ENCODE measurements around the gene GLIS2.

- TF ChIP-seq PATZ1 (tag by site-specific recombination; IDR thresholded peaks at IDR 0.05) (no peak), CTCF (tag by site-specific recombination; IDR thresholded peaks at IDR 0.05) (no peak), ZBTB17 (tag by site-specific recombination; IDR thresholded peaks at IDR 0.05) (no peak), ZNF146 (tag by site-specific recombination; IDR thresholded peaks at IDR 0.05) (no peak), SETDB1 (IDR thresholded peaks at IDR 0.05; ENCODE audit: insufficient read length, low read length) (no peak), PRDM1 (tag by site-specific recombination; IDR thresholded peaks at IDR 0.05) (no peak), TRIM28 (IDR thresholded peaks at IDR 0.05; ENCODE audit: borderline replicate concordance, low read length) (no peak)
- TF ChIP-seq, protein P1, sequence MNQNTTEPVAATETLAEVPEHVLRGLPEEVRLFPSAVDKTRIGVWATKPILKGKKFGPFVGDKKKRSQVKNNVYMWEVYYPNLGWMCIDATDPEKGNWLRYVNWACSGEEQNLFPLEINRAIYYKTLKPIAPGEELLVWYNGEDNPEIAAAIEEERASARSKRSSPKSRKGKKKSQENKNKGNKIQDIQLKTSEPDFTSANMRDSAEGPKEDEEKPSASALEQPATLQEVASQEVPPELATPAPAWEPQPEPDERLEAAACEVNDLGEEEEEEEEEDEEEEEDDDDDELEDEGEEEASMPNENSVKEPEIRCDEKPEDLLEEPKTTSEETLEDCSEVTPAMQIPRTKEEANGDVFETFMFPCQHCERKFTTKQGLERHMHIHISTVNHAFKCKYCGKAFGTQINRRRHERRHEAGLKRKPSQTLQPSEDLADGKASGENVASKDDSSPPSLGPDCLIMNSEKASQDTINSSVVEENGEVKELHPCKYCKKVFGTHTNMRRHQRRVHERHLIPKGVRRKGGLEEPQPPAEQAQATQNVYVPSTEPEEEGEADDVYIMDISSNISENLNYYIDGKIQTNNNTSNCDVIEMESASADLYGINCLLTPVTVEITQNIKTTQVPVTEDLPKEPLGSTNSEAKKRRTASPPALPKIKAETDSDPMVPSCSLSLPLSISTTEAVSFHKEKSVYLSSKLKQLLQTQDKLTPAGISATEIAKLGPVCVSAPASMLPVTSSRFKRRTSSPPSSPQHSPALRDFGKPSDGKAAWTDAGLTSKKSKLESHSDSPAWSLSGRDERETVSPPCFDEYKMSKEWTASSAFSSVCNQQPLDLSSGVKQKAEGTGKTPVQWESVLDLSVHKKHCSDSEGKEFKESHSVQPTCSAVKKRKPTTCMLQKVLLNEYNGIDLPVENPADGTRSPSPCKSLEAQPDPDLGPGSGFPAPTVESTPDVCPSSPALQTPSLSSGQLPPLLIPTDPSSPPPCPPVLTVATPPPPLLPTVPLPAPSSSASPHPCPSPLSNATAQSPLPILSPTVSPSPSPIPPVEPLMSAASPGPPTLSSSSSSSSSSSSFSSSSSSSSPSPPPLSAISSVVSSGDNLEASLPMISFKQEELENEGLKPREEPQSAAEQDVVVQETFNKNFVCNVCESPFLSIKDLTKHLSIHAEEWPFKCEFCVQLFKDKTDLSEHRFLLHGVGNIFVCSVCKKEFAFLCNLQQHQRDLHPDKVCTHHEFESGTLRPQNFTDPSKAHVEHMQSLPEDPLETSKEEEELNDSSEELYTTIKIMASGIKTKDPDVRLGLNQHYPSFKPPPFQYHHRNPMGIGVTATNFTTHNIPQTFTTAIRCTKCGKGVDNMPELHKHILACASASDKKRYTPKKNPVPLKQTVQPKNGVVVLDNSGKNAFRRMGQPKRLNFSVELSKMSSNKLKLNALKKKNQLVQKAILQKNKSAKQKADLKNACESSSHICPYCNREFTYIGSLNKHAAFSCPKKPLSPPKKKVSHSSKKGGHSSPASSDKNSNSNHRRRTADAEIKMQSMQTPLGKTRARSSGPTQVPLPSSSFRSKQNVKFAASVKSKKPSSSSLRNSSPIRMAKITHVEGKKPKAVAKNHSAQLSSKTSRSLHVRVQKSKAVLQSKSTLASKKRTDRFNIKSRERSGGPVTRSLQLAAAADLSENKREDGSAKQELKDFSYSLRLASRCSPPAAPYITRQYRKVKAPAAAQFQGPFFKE (tag by site-specific recombination; IDR thresholded peaks at IDR 0.05; ENCODE audit: borderline replicate concordance) = no peak
- TF ChIP-seq, protein P2, sequence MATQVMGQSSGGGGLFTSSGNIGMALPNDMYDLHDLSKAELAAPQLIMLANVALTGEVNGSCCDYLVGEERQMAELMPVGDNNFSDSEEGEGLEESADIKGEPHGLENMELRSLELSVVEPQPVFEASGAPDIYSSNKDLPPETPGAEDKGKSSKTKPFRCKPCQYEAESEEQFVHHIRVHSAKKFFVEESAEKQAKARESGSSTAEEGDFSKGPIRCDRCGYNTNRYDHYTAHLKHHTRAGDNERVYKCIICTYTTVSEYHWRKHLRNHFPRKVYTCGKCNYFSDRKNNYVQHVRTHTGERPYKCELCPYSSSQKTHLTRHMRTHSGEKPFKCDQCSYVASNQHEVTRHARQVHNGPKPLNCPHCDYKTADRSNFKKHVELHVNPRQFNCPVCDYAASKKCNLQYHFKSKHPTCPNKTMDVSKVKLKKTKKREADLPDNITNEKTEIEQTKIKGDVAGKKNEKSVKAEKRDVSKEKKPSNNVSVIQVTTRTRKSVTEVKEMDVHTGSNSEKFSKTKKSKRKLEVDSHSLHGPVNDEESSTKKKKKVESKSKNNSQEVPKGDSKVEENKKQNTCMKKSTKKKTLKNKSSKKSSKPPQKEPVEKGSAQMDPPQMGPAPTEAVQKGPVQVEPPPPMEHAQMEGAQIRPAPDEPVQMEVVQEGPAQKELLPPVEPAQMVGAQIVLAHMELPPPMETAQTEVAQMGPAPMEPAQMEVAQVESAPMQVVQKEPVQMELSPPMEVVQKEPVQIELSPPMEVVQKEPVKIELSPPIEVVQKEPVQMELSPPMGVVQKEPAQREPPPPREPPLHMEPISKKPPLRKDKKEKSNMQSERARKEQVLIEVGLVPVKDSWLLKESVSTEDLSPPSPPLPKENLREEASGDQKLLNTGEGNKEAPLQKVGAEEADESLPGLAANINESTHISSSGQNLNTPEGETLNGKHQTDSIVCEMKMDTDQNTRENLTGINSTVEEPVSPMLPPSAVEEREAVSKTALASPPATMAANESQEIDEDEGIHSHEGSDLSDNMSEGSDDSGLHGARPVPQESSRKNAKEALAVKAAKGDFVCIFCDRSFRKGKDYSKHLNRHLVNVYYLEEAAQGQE (tag by site-specific recombination; IDR thresholded peaks at IDR 0.05) = no peak
Measured at GRCh38 chr16:4332623-4333307, 16.9 kb downstream of the GLIS2 start.
